Spleen (tissue), 7 donors: ENCODE data around the gene EHBP1L1.

Source experiments
- POLR2A ChIP-seq, 3 donors: fragments of 450-650 bp; IDR thresholded peaks; one replicate each; pipeline ENCODE4 v1.5.1; 2017; ENCODE audit warnings: antibody characterized with exemption in 3 of 3, mild to moderate bottlenecking in 1 of 3
- POLR2AphosphoS5 ChIP-seq, 3 donors: sonication (generic); formaldehyde crosslinking; IDR thresholded peaks; one replicate each; pipeline ENCODE4 v1.5.1; 2017; ENCODE audit warnings: antibody characterized with exemption in 3 of 3
- TF ChIP-seq, protein P1 (sequence below), 11 experiments: fragments of 200-600 bp in 7 of 11; fragments of 450-650 bp in 4 of 11; sonication (generic) in 4 of 11; IDR thresholded peaks in 8 of 11; conservative IDR thresholded peaks in 3 of 11; 1 replicate in 7 of 11; 2 replicates in 4 of 11; pipeline versions ENCODE4 v1.4.0 to v1.8.0; 2016 to 2021; ENCODE audit warnings: antibody characterized with exemption in 11 of 11, inconsistent platforms in 4 of 11, mild to moderate bottlenecking in 1 of 11
- donor health status: DM: no; HTN: no; CAD: no; lungs with moderate emphysema.
- donor health status: DM: no; HTN: no; CAD: no.
- donor health status: DM: no; HTN: no; CAD: no.

DNA sequence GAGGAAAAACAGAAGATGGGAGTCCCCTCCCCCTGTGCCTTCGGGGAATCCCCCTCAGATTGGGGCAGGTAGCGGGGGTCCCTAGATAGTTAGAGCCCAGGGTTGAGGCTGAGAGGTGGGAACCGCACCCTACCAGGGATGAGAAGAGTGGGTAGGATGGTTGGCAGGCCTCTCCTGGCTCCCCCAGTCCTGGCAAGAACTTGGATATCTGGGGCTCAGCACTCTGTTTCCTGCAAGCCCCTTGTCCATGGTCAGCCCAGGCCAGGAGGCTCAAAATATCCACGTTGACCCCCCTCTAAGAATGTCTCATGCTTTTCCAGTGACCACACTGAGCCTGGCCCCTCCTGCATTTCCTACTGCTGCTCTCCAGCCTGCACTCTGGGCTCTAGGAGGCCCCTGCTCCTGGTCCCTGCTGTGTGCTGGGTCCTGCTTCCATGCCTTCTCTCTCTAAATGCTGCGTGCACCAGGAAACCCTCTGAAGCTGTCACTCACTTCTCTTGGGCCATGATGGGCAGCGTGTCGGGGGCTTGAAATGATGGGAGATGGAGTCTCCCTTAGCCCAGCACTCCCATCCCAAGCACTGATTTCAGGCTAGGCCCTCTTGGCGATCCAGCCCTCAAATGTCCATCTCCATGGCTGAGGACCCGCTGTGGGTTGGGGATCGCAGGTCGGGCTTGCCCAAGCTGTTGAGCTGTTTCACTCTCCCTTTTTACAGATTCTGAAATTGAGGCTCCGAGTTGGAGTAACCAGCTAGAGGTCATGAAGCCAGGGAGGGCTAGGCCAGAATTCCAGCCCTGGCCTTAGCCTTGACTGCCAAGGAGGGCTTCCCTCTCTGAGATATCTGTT is 36.1 kb downstream of the EHBP1L1 start:
- TF ChIP-seq, protein P1, sequence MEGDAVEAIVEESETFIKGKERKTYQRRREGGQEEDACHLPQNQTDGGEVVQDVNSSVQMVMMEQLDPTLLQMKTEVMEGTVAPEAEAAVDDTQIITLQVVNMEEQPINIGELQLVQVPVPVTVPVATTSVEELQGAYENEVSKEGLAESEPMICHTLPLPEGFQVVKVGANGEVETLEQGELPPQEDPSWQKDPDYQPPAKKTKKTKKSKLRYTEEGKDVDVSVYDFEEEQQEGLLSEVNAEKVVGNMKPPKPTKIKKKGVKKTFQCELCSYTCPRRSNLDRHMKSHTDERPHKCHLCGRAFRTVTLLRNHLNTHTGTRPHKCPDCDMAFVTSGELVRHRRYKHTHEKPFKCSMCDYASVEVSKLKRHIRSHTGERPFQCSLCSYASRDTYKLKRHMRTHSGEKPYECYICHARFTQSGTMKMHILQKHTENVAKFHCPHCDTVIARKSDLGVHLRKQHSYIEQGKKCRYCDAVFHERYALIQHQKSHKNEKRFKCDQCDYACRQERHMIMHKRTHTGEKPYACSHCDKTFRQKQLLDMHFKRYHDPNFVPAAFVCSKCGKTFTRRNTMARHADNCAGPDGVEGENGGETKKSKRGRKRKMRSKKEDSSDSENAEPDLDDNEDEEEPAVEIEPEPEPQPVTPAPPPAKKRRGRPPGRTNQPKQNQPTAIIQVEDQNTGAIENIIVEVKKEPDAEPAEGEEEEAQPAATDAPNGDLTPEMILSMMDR (IDR thresholded peaks at IDR 0.05 in 8 of 11, conservative IDR thresholded peaks at IDR 0.05 in 3 of 11) = no peak
- TF ChIP-seq POLR2A (IDR thresholded peaks at IDR 0.05) = no peak
- TF ChIP-seq POLR2AphosphoS5 (IDR thresholded peaks at IDR 0.05) = no peak
